Uterus (tissue), 4 donors: Measurements from ENCODE around the gene RASA4. TPM values are rescaled to one million over a fixed set of nuclear protein-coding genes. Genes with fewer than 3 reads are reported as not detected.
"Not testable (repeated sequence)": the region's sequence is repeated elsewhere in the genome, so short reads cannot be mapped to it uniquely, and the experiment has no call there.

Experiments used
- DNase-seq, 2 donors: peaks; one replicate each; pipeline ENCODE4 v3.0.0-alpha.2; 2019 to 2020
- H3K27ac ChIP-seq, 2 donors: fragments of 200-600 bp; sonication (generic); 1 replicate in 1 of 2; 2 replicates in 1 of 2; pipeline ENCODE4 v1.5.1; 2016 to 2018
- H3K27me3 ChIP-seq, 2 donors: fragments of 200-600 bp; sonication (generic); one replicate each; pipeline ENCODE4 v1.5.1; 2018 to 2019; ENCODE audit warnings: control low read depth in 1 of 2
- H3K36me3 ChIP-seq, 2 donors: fragments of 200-600 bp; sonication (generic); one replicate each; pipeline ENCODE4 v1.5.1; 2019; ENCODE audit warnings: control low read depth in 1 of 2
- H3K4me1 ChIP-seq, 2 donors: fragments of 200-600 bp; sonication (generic); one replicate each; pipeline ENCODE4 v1.5.1; 2018 to 2019; ENCODE audit warnings: control low read depth in 1 of 2
- H3K4me3 ChIP-seq, 2 donors: fragments of 200-600 bp; sonication (generic); 1 replicate in 1 of 2; 2 replicates in 1 of 2; pipeline ENCODE4 v1.5.1; 2018 to 2019; ENCODE audit warnings: mild to moderate bottlenecking in 1 of 2
- H3K9me3 ChIP-seq, 2 donors: fragments of 200-600 bp; sonication (generic); one replicate each; pipeline ENCODE4 v1.5.1; 2019; ENCODE audit warnings: control low read depth in 1 of 2
- intact Hi-C: fragments of 100-400 bp; cut with DNase I; formaldehyde crosslinking; loops from one replicate; pipeline ENCODE4 v1.15.1; 2023; ENCODE audit warnings: low total_unique reads
- total RNA-seq, 4 donors: library from RNA; depleted of rRNA in 3 of 4; stranded (reverse); fragments of >200 nt in 3 of 4; gene quantifications; one replicate each; pipeline versions ENCODE4 v1.1.0 to v1.2.4, GENCODE V29; 2014 to 2023
- TF ChIP-seq, protein P1 (sequence below), 4 experiments: fragments of 200-600 bp in 2 of 4; fragments of 450-650 bp in 2 of 4; sonication (generic) in 2 of 4; IDR thresholded peaks; one replicate each; pipeline ENCODE4 v1.5.1; 2016 to 2019; ENCODE audit warnings: antibody characterized with exemption in 4 of 4, mild to moderate bottlenecking in 2 of 4, moderate library complexity in 1 of 4
- donor health status: DM: yes; HTN: yes; CAD: no.

RASA4 gene
- total RNA-seq, 4 donors from 2014 or later, result 31.4 to 283 (median 51.4) TPM

DNA sequence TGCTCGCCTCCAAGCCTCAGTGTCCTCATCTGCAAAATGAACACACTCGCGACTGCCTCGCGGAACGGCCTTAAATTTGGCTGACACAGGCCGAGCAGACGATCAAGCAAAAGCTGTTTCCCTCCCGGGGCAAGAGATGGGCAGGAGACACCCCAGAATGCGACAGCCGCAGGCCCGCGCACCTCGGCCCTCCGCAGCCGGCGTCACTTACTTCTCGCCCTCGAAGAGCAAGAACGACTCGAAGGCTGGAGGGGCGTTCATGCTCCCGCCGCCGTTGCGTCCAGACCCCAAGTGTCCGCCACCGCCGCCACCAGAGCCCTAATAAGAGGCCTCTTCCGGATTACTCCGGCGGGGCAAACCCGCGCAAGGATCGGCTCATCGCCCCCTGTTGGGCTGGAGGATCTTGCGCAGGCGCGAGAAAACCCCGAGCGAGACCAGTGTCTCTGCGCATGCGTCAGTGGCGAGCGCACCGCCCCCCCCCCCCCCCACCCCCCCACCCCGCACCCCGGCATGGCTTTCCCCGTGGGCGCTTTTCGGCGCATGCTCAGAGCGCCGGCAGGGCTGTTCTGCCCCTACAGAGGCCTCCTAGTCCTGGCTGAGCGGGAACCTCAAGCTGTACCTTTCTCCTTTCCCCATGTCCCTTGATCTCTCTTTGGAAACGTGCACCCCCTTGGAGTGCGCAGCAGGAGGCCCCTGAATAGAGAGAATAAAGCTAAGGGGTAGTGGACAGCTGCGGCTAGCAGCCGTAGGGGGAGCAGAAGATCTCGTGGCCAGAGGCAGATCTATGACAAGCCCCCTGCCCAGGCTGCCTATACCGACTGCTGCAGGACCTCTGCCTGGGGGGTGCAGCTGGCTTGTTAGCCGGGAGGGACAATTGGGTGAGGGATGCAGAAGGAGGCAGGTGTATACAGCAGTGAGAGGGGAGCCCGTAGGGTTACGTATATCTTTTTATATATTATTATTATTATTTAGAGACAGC lies 44.0 kb downstream of the RASA4 start, which contains the start of gene POLR2J3:
Gene POLR2J3, minus strand, starts transcription at position 323 of the 979 bp plus-strand sequence. Its CDS starts 62 bp downstream, at position 261.
- H3K9me3 ChIP-seq, intact Hi-C loops, H3K36me3 ChIP-seq, H3K27me3 ChIP-seq, H3K4me1 ChIP-seq: not testable (repeated sequence)
- TF ChIP-seq, protein P1, sequence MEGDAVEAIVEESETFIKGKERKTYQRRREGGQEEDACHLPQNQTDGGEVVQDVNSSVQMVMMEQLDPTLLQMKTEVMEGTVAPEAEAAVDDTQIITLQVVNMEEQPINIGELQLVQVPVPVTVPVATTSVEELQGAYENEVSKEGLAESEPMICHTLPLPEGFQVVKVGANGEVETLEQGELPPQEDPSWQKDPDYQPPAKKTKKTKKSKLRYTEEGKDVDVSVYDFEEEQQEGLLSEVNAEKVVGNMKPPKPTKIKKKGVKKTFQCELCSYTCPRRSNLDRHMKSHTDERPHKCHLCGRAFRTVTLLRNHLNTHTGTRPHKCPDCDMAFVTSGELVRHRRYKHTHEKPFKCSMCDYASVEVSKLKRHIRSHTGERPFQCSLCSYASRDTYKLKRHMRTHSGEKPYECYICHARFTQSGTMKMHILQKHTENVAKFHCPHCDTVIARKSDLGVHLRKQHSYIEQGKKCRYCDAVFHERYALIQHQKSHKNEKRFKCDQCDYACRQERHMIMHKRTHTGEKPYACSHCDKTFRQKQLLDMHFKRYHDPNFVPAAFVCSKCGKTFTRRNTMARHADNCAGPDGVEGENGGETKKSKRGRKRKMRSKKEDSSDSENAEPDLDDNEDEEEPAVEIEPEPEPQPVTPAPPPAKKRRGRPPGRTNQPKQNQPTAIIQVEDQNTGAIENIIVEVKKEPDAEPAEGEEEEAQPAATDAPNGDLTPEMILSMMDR (IDR thresholded peaks at IDR 0.05), result peak; percentile 49 to 62 (median 52)
- H3K27ac ChIP-seq, result peak within 1 kb of the TSS; percentile 66 to 71
- H3K4me3 ChIP-seq, result peak within 1 kb of the TSS; percentile 61 to 79
- DNase-seq, result peak; percentile 93 to 100

GRCh38 chr7:102568620-102569019 lies 47.9 kb downstream of the RASA4 start:
- intact Hi-C loops, H3K9me3 ChIP-seq, DNase-seq, H3K27ac ChIP-seq, H3K4me3 ChIP-seq, H3K36me3 ChIP-seq, H3K27me3 ChIP-seq, H3K4me1 ChIP-seq: not testable (repeated sequence)

- H3K27me3 ChIP-seq, intact Hi-C loops, H3K9me3 ChIP-seq: not testable (repeated sequence)
Measured at GRCh38 chr7:102550808-102551422, 65.6 kb downstream of the RASA4 start, which contains the start of gene SPDYE2. SPDYE2 (plus strand) TSS chr7:102551226; CDS start chr7:102553256, 2,030 bp downstream.

DNA sequence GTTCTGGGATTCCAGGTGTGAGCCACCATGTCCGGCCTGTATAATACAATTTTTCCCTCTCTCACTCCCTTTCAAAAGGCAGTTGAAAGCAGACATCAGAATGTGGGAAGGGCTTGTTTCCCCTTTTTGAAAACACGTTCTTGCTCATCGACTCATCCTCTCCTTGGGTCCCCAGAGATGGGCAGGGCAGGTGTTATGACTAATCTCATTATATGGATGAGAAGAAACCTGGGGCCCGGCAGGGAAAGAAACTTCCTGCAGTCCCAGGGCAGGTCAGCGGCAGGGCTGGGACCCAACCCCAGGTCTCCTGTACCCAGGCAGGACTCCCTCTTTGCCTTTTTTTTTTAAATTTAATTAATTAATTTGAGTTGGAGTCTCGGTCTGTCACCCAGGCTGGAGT lies 70.2 kb downstream of the RASA4 start:
- H3K36me3 ChIP-seq, H3K4me3 ChIP-seq, H3K9me3 ChIP-seq, H3K27me3 ChIP-seq, H3K27ac ChIP-seq, DNase-seq, intact Hi-C loops, H3K4me1 ChIP-seq: not testable (repeated sequence)

More at GRCh38 chr7:102550808-102551422, 65.6 kb downstream of the RASA4 start, which contains the start of gene SPDYE2:
- not testable (repeated sequence) for H3K27ac ChIP-seq, H3K4me3 ChIP-seq, H3K36me3 ChIP-seq, DNase-seq, H3K4me1 ChIP-seq

DNA sequence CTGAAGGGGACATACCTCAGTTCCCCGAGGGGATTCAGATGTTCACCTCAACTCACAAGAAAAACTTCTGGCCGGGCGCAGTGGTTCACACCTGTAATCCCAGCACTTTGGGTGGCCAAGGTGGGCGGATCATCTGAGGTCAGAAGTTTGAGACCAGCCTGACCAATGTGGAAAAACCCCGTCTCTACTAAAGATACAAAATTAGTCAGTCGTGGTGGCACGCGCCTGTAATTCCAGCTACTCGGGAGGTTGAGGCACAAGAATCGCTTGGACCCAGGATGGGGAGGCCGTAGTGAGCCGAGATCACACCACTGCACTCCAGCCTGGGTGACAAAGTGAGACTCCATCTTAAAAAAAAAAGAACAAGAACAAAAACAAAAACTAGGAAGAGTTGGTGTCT lies 71.3 kb downstream of the RASA4 start:
- H3K4me1 ChIP-seq, H3K9me3 ChIP-seq, H3K27ac ChIP-seq, H3K4me3 ChIP-seq, intact Hi-C loops, H3K27me3 ChIP-seq, DNase-seq, H3K36me3 ChIP-seq: not testable (repeated sequence)

GRCh38 chr7:102544372-102544771 lies 72.2 kb downstream of the RASA4 start:
- intact Hi-C loops, H3K36me3 ChIP-seq, DNase-seq, H3K27me3 ChIP-seq, H3K27ac ChIP-seq, H3K9me3 ChIP-seq, H3K4me3 ChIP-seq, H3K4me1 ChIP-seq: not testable (repeated sequence)

- H3K4me3 ChIP-seq, H3K9me3 ChIP-seq, H3K36me3 ChIP-seq, H3K4me1 ChIP-seq, intact Hi-C loops, H3K27me3 ChIP-seq, H3K27ac ChIP-seq, DNase-seq: not testable (repeated sequence)
Measured at GRCh38 chr7:102543596-102543995, 73.0 kb downstream of the RASA4 start, which contains the start of gene UPK3BL2. UPK3BL2 (minus strand) TSS chr7:102543696; CDS start chr7:102543636, 60 bp downstream.

DNA sequence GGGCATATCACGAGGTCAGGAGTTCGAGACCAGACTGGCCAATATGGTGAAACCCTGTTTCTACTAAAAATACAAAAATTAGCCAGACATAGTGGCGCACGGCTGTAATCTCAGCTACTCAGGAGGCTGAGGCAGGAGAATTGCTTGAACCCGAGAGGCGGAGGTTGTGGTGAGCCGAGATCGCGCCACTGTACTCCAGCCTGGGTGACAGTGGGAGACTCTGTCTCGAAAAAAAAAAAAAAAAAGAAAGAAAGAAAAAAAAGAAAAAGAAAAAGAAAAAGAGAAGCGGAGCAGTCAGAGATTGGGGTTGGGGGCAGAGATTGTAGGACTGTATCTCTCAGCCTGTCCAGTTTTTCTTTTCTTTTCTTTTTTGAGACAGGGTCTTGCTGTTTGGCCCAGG lies 73.8 kb downstream of the RASA4 start:
- DNase-seq, H3K27ac ChIP-seq, H3K4me1 ChIP-seq, H3K36me3 ChIP-seq, H3K27me3 ChIP-seq, intact Hi-C loops, H3K9me3 ChIP-seq, H3K4me3 ChIP-seq: not testable (repeated sequence)

DNA sequence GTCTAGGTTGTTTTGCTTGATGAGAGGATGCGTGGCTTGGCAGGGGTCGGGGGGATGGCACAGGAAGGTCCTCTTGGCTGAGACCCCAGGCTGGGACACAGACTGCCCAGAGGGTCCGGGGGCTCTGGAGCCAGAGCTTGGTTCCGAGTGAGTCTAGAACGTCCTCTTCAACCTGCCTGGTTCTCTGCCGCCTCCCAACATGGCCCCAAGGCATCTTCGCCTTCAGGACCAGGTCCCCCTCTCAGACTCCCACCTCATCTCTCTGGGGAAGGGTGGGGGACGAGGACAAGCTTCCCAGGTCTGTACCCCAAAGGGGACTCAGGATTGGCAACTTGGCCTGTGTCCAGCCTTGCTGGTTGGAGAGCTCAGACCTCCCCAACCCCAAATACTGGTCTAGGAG lies 74.5 kb downstream of the RASA4 start:
- H3K9me3 ChIP-seq, DNase-seq, H3K4me1 ChIP-seq, H3K4me3 ChIP-seq, intact Hi-C loops, H3K36me3 ChIP-seq, H3K27me3 ChIP-seq, H3K27ac ChIP-seq: not testable (repeated sequence)

GRCh38 chr7:102540604-102541003 lies 76.0 kb downstream of the RASA4 start:
- H3K9me3 ChIP-seq, H3K4me1 ChIP-seq, H3K27me3 ChIP-seq, intact Hi-C loops, H3K27ac ChIP-seq, DNase-seq, H3K4me3 ChIP-seq, H3K36me3 ChIP-seq: not testable (repeated sequence)

DNA sequence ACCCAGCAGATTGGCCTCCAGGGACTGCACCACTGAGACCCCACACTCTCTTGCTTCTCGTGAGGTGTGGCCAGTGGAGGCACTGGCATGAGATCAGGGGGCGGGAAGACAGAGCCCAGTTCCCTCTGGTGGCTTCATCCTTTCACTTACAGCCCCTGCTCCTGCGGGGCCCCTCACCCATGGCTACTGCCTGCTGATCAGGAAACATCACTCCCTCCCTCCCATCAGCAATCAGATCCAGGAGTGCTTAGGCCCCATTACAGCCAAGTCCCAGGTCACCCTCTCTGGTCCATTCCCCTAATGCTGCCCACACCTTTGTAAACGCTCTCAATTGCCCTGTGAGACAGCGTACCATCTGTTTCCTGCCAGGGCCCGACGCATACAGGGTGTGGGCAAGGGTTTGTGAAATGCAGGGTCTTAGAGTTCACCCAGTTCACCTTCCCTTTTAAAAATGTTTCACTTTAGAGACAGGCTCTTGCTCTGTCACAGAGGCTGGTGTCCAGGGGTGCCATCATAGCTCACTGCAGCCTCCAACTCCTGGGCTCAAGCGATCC lies 81.4 kb downstream of the RASA4 start:
- H3K36me3 ChIP-seq, H3K27ac ChIP-seq, H3K4me3 ChIP-seq, intact Hi-C loops, H3K4me1 ChIP-seq, H3K27me3 ChIP-seq, DNase-seq, H3K9me3 ChIP-seq: not testable (repeated sequence)

- H3K27ac ChIP-seq, H3K27me3 ChIP-seq, intact Hi-C loops, H3K36me3 ChIP-seq, H3K4me1 ChIP-seq, DNase-seq, H3K4me3 ChIP-seq, H3K9me3 ChIP-seq: not testable (repeated sequence)
Measured at GRCh38 chr7:102532127-102532526, 84.4 kb downstream of the RASA4 start.
